ENCODE data around the gene MTRFR.

DNA sequence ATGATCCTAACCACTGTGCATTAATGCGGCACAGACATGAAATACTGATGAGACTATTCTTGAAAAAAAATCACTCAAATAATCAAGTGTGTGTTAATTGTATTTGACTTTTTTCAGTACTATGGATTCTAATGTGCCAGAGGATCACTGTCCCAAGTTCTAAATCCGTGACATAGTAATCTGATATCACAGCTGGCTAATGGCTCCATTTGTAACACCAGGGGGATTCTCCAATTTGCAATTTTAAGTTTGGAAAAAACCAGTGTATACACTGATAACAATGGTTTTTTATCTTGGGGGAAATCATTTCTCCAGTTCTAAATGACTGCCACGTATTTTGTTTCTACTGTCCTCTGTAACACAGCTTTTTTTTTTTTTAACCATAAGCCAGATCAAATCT lies 33.3 kb upstream of the MTRFR start:
- TF ChIP-seq, protein P1, sequence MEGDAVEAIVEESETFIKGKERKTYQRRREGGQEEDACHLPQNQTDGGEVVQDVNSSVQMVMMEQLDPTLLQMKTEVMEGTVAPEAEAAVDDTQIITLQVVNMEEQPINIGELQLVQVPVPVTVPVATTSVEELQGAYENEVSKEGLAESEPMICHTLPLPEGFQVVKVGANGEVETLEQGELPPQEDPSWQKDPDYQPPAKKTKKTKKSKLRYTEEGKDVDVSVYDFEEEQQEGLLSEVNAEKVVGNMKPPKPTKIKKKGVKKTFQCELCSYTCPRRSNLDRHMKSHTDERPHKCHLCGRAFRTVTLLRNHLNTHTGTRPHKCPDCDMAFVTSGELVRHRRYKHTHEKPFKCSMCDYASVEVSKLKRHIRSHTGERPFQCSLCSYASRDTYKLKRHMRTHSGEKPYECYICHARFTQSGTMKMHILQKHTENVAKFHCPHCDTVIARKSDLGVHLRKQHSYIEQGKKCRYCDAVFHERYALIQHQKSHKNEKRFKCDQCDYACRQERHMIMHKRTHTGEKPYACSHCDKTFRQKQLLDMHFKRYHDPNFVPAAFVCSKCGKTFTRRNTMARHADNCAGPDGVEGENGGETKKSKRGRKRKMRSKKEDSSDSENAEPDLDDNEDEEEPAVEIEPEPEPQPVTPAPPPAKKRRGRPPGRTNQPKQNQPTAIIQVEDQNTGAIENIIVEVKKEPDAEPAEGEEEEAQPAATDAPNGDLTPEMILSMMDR (IDR thresholded peaks at IDR 0.05), result no peak
- TF ChIP-seq POLR2A (IDR thresholded peaks at IDR 0.05), result no peak

Measured in uterus (tissue), 2 donors.